ENCODE measurements around the gene RACGAP1.

DNA sequence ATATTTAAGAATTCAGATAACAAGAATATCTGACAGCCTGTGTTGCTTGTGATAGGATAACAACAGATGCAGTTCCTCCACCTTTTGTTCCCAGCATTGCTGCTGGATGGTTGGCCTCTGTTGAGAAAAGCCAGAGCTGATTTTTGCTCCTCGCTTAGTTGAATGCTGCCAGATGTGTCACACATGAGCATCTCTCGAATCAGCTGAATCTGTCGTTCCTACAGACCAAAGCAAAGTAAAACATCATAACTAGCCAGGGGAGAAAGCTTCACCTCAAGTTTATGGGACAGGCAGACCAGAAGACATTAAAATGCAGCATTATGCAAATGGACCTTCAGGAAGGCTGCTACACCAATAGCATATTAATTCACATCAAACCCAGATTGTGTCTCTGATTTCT lies 20.1 kb downstream of the RACGAP1 start:
- TF ChIP-seq, protein P1, sequence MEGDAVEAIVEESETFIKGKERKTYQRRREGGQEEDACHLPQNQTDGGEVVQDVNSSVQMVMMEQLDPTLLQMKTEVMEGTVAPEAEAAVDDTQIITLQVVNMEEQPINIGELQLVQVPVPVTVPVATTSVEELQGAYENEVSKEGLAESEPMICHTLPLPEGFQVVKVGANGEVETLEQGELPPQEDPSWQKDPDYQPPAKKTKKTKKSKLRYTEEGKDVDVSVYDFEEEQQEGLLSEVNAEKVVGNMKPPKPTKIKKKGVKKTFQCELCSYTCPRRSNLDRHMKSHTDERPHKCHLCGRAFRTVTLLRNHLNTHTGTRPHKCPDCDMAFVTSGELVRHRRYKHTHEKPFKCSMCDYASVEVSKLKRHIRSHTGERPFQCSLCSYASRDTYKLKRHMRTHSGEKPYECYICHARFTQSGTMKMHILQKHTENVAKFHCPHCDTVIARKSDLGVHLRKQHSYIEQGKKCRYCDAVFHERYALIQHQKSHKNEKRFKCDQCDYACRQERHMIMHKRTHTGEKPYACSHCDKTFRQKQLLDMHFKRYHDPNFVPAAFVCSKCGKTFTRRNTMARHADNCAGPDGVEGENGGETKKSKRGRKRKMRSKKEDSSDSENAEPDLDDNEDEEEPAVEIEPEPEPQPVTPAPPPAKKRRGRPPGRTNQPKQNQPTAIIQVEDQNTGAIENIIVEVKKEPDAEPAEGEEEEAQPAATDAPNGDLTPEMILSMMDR (IDR thresholded peaks at IDR 0.05; ENCODE audit: control extremely low read depth in 1 of 3, insufficient read depth in 1 of 3, low read depth in 1 of 3, low read length in 3 of 3), result no peak
- TF ChIP-seq HDAC6 (IDR thresholded peaks at IDR 0.05; ENCODE audit: low read depth, low read length) (no peak), SAP30 (IDR thresholded peaks at IDR 0.05; ENCODE audit: insufficient read depth, insufficient replicate concordance, low read length) (no peak), RXRA (IDR thresholded peaks at IDR 0.05; ENCODE audit: insufficient read depth, low read depth, low read length) (no peak), EZH2 (IDR thresholded peaks at IDR 0.05; ENCODE audit: low read depth, low read length, severe bottlenecking) (no peak), CHD2 (IDR thresholded peaks at IDR 0.05; ENCODE audit: low read length) (no peak), CEBPB (IDR thresholded peaks at IDR 0.05; ENCODE audit: low read depth, low read length) (no peak), SIN3A (conservative IDR thresholded peaks at IDR 0.05 in 1 of 2, IDR thresholded peaks at IDR 0.05 in 1 of 2; ENCODE audit: low read depth in 1 of 2, low read length in 2 of 2) (no peak), POLR2A (IDR thresholded peaks at IDR 0.05; ENCODE audit: control extremely low read depth in 1 of 2, low read depth in 2 of 2, low read length in 2 of 2) (no peak)
